Skin of body (tissue), 2 donors: Measurements from ENCODE around the gene TEX261. TPM values are rescaled to one million over a fixed set of nuclear protein-coding genes. Genes with fewer than 3 reads are reported as not detected.
"Not testable (repeated sequence)": the region's sequence is repeated elsewhere in the genome, so short reads cannot be mapped to it uniquely, and the experiment has no call there.

Experiments used
- DNase-seq: peaks from one replicate; lab custom pipeline; 2025; lab: John Stamatoyannopoulos, UW
- total RNA-seq: library from RNA; depleted of rRNA; stranded (reverse); fragments of >200 nt; gene quantifications from one replicate; pipeline ENCODE4 v1.2.3, GENCODE V29; 2014

The TEX261 gene
- total RNA-seq, result 14.3 TPM

DNA sequence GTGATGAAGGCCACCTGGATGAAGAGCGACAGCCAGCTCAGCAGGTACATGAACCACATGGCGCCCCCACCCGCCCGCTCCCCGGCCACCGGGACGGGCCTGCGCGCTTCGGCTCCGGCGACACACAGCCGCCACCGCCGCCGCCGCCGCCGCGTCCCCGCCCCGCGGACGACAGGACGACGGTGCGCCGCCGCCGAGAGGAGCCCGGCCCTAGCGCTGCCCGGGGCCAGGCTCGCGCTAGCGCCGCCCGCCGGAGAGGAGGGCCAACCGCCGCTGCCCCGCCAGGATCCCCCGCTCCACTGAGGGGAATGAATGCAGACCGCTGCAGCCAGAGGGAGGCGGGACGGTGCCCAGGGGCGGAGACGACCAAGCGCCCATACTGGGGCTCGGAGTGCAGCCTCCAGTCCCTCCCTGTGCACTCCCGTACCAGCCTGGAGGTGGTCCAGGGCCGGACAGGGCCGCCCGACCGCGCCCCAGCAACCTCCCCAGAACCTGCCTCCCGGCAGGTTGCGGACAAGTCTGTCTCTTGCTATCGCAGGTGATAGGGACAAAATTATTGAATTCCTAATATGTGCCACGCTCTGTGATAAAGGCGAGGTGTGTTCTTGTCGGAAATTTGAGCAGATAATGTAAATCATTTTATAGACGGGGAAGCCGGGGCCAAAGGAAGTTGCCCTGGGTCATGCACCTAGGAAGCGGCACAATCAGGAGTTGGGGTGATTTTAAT lies at the start of gene TEX261:
TEX261 (minus strand) TSS at position 175 of the 727 bp plus-strand sequence; CDS start at position 59, 116 bp downstream.
- peak; percentile 66 for DNase-seq

DNA sequence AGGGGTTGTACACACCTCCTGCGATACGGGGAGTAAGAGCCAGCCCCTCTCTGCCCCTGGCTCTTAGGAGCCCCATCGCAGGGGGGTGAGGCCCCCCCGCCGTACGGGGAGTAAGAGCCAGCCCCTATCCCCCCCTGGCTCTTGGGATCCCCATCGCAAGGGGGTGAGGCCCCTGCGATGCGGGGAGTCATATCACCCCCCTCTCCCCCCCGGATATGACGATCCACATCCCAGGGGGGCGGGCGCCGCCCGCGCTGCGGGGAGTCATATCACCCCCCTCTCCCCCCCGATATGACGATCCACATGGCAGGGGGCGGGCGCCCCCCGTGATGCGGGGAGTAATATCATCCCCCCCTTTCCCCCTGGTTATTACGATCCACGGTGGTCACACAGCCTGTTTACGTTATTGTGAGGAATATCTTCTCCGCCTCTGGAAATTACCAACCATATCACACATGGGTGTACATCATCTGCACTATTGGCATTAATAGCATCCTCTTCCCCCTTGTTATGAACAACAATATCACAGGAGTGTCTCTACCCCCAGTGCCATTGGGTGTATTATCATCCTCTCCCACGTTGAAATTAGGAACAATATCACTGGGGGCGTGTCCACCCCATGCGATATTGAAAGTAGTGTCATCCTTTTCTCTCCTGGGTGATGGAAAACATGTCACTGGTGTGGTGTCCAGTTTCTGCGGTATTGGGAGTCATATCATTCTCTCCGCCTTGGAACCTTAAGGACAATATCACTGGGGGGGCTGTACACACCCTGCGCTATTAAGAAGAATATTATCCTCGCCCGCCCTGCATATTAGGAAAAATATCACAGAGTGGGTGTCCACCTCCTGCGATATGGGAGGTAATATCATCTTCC lies 49.1 kb upstream of the TEX261 start:
- no peak for DNase-seq

DNA sequence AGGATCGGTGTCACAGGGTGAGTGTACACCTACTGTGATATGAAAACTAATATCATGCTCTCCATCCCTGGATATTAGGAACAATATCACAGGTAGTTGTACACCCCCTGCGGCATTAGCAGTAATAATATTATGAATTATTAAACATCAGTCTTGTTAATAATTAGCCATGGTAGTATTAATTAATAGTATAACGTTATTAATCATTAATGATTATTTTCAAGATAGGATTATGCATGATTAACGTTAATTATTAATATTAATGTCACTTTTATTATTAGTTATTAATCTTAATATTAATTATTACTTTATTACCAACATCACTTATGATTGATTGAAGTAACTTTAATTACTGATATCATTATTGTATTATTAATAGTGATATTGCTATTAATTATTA lies 47.6 kb upstream of the TEX261 start:
- no peak for DNase-seq

DNA sequence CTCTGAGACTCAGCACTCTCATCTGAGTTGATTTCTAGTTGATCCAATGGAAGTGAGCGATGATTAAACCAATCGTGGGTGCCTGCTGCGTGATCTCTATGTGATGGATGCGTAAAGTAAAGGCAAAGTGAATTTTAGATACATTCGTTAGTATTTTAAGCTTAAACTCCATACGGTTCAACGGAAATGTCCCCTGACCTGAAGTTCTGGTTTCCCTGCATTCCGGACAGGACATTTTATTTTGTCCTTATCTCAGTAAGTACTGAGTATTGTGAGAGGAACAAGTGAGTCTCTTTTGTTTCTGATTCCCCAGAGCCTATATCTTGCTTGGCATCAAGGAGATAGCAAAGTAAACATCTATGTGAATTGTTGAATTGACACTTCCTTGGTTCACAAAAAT lies 41.6 kb upstream of the TEX261 start:
- not testable (repeated sequence) for DNase-seq

DNA sequence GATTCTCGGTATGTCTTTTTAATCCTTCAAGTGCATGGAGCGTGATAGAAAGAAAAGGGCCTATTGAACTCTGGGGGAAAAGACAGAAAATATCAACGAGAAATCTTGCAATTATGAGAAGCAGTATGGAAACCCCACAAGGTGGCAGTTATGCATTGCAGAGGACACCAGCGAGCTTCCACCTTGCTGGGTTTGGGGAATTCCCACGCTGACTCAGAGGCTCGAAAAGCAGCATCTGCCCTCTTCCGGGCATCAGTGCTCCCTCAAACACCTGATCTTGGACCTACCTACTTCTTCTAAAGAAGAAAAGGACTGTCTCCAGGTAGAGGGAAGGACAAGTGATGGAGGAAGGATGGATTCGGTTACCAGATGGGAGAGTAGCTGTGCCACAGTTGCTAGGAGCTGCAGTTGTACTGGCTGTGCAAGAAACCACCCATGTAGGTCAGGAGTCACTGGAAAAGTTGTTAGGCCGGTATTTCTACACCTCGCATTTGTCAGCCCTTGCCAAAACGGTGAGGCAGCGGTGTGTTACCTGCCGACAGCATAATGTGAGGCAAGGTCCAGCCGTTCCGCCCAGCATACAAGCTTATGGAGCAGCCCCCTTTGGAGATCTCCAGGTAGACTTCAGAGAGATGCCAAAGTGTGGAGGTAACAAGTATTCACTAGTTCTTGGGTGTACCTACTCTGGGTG lies 29.0 kb upstream of the TEX261 start:
- not testable (repeated sequence) for DNase-seq

DNA sequence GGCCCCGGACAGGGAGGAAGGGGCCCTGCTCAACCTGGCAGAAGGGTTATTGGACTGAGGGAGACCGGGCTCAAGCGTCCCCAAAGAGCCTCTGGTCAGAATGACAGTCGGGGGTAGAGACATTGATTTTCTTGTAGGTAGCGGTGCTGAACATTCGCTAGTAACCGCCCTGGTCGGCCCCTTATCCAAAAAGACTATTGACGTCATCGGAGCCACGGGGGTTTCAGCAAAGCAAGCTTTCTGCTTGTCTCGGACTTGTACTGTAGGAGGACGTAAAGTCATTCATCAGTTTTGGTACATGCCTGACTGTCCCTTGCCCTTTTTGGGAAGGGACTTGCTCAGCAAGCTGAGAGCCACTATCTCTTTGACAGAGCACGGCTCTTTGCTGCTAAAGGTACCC lies 26.7 kb upstream of the TEX261 start:
- not testable (repeated sequence) for DNase-seq

DNA sequence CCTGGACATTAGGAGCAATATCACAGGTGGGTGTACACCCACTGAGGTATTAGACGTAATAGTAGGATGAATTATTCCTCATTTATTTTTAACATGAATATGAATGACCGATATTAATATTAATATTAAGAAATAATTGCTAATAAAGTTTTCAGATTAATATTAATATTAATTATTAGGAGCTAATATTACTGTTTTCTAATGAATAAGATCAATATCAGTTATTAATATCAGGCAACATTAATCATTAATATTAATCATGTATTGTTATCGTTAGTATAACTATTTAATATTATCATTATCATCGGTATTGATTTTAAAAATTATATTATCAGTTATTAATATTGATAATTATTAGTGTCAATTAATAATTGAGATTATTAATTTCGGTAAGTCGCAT lies 25.3 kb upstream of the TEX261 start:
- not testable (repeated sequence) for DNase-seq

DNA sequence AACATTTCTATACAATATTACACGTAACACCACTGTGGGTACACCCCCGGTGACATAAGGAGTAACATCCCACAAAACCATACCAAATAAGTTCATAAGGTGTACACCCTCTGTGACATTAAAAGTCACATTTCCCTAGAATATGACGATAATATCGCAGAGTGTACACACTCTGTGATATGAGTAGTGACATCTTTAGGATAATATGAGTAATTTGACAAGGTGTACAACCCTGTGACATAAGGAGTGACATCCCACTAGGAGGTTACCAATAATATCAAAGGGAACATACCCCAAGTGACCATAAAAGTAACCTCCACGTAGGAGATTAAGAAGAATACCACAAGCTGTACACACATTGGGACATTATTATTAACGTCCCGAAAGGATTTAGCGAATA lies 24.0 kb upstream of the TEX261 start:
- no peak for DNase-seq

DNA sequence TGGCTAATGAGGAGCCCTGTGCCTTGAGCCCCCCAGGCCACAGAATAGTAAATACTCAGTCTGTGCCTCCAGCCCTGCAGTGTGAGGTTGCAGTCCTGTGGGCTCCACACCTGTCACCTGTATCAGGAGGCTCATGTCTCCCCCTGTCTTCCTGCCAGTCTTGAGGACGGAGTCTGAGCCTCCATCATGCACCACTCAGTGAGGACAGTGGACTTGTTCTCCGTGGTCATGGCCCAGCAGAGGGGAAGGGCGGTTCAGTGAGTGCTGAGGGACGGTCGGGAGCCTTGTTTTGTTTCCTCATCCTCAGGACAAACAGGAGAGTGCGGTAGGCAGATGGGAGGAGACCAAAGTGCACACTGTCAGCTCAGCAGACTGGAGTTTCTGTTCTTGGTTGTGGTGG lies 17.1 kb upstream of the TEX261 start:
- DNase-seq, result not testable (repeated sequence)

DNA sequence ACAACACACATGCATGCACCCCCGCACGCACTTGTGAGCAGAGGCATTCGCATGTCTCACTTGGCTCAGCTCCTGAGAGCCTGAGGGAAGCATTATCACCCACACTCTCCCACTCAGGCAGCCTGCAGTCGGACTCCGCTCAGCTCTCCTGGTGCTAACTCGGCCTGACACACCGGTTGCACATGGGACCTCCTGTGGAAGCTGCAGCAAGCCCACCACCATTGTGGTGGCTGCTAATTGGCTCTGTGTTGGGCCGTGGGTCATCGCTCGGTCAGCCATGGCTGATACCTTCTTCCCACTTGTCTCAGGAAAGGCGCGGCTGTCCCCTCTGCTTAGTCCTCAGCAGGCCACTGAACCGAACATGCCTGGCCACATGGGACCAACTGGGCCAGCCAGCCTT lies 13.7 kb upstream of the TEX261 start:
- no peak for DNase-seq

DNA sequence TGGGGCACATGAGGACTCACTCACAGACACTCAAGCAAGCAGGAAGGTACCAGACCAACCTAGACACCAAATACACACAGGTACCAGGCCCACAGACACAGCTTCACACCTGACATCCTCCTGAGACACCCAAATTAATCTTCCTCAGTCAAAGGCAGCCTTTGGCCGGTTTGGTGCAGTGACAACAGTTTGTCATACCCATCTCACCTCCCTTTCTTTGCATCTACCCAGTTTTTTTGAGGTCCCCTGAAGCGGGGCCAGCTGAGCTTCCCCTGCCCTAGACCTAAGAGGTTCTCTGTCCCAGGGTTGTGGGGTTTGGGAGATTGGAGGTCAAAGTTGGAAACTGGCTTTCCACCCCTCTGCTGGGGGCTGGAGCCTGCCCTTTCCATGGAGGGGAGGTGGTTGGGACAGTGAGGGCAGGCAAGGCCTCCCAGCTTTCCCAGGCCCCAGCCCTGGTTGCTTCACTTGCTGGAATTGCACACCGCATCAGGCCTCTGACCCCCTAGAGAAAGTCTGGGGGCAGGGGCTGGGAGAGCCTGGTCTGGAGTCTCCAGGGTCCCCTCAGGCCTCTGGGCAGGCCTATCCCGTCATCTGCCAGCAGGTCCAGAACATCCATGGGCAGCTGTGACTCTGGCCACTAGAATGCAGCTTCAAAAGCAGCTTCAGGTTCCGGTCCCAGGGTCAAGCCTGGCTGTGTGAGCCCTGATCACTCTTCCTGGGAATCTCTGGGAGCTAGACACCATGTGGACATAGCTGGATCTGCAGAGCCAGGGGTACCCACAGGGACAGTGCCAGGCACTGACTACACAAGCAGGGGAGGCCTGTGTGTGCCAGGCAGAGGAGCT lies 12.5 kb upstream of the TEX261 start:
- no peak for DNase-seq

DNA sequence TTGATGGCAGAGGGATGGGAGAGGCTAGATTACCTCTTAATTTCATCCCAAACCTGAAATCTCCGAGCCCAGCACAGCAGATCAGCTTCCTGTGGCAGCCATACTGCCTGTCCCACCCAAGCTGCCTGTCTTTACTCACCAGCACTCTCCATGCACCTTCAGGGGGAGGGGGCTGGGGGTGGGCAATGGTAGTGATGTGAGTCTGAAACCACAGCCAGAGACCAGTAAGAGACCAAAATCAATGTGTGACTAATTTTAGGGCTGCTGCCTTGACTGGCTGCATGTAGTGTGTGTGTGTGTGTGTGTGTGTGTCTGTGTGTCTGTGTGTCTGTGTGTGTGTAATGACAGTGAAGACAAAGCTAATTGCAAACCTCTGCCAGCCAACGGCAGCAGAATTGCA lies 11.7 kb upstream of the TEX261 start:
- no peak for DNase-seq

DNA sequence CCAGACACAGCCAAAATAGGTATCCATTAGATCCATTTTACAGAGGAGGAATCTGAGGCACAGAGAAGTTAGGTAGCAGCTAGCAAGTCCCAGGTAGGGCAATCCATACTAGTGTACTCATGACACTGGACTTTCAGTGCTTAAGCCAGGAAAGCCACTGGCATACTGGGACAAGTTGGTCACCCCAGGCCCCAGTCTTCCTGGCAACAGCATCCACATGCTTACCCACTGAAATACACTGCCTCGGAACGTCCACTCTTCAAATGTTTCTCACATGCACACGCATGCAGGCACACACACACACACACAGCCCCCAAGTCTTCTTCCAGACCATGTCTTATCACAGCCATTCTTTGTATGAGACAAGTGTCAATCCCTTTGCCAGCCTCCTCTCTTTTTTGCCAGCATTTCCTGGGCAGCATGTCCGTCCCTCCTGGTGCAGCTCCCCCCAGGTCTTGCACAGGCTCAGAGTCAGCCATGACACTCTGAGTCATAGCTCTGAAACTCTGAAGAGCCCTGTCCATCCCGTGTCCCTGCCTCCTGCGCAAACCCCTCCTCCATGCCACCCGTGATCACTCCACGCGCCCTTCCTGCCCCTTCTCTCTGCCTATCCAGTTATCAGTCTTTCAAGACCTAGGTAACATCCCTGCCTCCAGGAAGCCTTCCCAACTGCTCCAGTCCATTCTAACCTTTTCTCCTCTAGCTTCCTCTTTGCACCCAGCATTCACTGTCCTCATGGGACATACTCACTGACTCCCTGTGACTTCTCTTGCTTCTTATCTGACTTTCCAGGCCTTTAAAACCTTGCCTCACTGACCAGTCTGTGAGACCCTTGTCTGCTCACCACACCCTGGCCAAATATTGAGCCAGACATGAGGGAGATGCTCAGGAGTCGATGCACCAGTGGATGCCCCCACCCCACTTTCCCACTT lies 10.9 kb upstream of the TEX261 start:
- no peak for DNase-seq

DNA sequence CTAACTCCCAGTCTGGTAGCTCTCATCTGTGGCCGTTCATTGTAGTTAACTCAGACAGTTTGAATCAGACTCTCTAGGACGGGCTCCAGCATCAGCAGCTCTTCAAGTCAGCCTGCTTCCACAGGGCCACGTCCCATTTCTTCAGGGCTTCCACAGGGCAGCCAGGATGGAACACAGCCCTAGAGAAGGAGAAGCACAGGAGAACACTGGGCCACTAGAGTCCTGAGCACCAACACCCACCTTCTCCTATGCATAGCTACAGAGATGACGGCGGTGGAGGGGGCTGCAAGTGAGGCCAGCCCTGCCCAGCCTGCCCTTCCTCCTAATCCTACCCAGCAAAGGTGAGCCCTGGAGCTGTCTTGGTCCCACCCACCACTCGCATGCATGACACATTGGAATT lies 10.2 kb upstream of the TEX261 start:
- no peak for DNase-seq

DNA sequence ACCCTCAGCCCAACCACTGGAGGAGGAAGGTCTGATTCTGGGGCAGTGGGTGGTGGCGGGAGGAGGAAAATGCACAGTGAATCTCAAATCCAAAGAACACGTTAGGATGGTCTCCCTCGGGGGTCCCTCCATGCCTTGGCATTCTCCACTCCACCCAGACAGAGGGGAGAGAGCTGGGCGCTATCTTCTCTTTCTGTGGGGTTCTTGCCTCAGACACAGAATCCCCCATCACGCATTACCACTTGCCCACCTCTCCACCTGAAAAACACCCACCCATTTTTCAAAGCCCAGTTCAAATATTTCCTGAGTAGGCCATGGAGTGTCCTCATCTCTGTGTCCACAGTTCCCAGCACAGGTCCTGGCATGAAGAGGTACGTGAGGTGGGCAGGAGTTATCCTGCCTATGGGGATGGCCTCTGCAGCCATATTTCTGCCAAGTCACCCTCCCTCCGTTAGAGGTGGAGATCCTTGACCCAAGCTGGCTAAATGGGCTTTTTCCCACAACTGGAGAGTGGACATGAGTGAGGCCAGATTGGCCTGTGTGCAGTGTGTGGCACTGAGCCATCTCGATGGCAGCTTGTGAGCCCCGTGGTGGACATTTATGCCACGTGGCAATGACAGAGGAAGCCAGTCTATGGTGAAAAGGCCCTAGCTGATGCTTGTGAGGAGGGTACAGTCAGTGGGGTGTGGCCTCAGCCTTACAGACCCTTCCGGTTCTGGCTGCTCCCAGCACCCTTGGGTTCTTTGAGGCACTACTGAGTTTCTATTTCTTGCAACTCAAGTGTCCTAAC lies 9.5 kb upstream of the TEX261 start:
- no peak for DNase-seq

DNA sequence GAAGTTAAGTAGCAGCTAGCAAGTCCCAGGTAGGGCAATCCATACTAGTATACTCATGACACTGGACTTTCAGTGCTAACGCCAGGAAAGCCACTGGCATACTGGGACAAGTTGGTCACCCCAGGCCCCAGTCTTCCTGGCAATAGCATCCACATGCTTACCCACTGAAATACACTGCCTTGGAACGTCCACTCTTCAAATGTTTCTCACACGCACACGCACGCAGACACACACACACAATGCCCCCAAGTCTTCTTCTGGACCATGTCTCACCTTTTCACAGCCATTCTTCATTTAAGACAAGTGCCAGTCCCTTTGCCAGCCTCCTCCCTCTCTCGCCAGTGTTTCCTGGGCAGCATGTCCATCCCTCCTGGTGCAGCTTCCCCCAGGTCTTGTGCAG lies 8.7 kb upstream of the TEX261 start:
- no peak for DNase-seq

DNA sequence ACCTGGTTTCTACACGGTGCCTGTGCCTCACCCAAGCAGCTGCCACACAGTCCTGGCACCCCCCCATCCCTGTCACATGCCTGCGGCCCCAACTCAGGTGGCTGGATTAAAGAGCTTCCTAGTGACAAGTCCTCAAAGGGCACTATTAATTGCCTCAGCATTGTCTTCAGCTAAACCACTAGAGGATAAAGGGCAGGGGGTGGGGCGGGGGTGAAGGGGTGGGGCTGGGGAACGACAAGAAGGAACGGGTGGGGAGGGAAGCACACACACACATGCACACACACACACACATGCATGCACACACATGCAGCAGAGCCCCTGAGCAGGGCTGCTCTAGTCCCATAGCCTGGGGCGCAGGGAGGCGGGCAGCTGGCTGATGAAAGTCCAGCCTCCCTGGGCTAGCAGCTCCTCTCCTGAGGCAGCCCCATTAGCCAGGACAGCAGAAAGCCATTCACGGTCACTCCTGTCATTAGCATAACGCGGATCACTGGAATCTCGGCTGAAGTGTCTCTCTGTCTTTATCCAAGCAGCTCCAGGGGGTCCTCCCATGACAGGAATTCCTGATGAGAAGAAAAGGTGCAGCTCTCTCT lies 7.4 kb upstream of the TEX261 start:
- no peak for DNase-seq

DNA sequence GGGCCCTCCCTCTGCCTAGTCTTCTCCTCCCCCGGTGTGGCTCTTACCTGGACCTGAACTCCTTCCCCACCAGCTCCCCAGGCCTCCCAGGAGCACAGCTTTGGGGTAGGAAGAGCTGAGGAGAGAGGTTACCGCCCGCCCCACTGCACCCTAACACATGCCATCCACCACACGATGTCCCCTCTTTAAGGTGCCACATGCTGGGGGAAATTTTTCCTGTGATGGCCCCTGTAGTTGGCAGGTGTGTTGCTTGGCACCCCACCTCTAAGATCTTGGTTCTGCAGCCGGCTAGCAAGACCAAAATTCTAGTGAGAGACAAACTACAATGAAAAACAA lies 6.9 kb upstream of the TEX261 start:
- no peak for DNase-seq
